OCI-LY1 (cell line): Measurements from ENCODE around the gene NEGR1.

Source experiments
- H2AFZ ChIP-seq: fragments of 200-600 bp; sonication (generic), shearing (Covaris generic); 2 replicates; pipeline ENCODE4 v1.6.0; 2014; ENCODE audit warnings: antibody characterized with exemption, mild to moderate bottlenecking, low read length
- H3F3A ChIP-seq: fragments of 200-600 bp; sonication (generic), shearing (Covaris generic); 2 replicates; pipeline ENCODE4 v1.6.0; 2014; ENCODE audit warnings: mild to moderate bottlenecking, antibody characterized with exemption, low read length, moderate library complexity; ENCODE audit not compliant: insufficient read depth
- H3K27ac ChIP-seq: fragments of 200-600 bp; sonication (generic); 2 replicates; pipeline ENCODE4 v1.5.1; 2014; ENCODE audit warnings: low read length, mixed run types, mild to moderate bottlenecking, low read depth; ENCODE audit not compliant: poor library complexity, severe bottlenecking
- H3K27me3 ChIP-seq: fragments of 200-600 bp; sonication (generic); 2 replicates; pipeline ENCODE4 v1.6.0; 2014; ENCODE audit warnings: antibody characterized with exemption, mild to moderate bottlenecking, low read length, moderate library complexity; ENCODE audit not compliant: insufficient read depth
- H3K36me3 ChIP-seq: fragments of 200-600 bp; sonication (generic); 2 replicates; pipeline ENCODE4 v1.6.1; 2014; ENCODE audit warnings: mild to moderate bottlenecking, antibody characterized with exemption, low read length, moderate library complexity, mixed read lengths; ENCODE audit not compliant: insufficient read depth
- H3K4me1 ChIP-seq: fragments of 200-600 bp; sonication (generic); 2 replicates; pipeline ENCODE4 v1.5.1; 2014; ENCODE audit warnings: mild to moderate bottlenecking, low read length, moderate library complexity; ENCODE audit not compliant: insufficient read depth, severe bottlenecking
- H3K4me2 ChIP-seq: fragments of 200-600 bp; sonication (generic), shearing (Covaris generic); 2 replicates; pipeline ENCODE4 v1.6.1; 2014; ENCODE audit warnings: low read length
- H3K4me3 ChIP-seq: fragments of 200-600 bp; sonication (generic); 2 replicates; pipeline ENCODE4 v1.5.1; 2014; ENCODE audit warnings: low read length, low read depth, mild to moderate bottlenecking, mixed read lengths; ENCODE audit not compliant: poor library complexity, severe bottlenecking
- H3K79me2 ChIP-seq: fragments of 200-600 bp; shearing (Covaris generic); 2 replicates; pipeline ENCODE4 v1.6.1; 2016; ENCODE audit warnings: mixed run types, low read length, mixed read lengths; ENCODE audit not compliant: insufficient read depth
- H3K9ac ChIP-seq: fragments of 200-600 bp; sonication (generic), shearing (Covaris generic); 2 replicates; pipeline ENCODE4 v1.6.1; 2014; ENCODE audit warnings: mild to moderate bottlenecking, low read length, mixed read lengths
- H3K9me2 ChIP-seq: fragments of 200-600 bp; sonication (generic), shearing (Covaris generic); 2 replicates; pipeline ENCODE4 v1.6.1; 2014; ENCODE audit warnings: low read depth, mild to moderate bottlenecking, low read length, mixed read lengths
- H3K9me3 ChIP-seq: fragments of 200-600 bp; shearing (Covaris generic); 2 replicates; pipeline ENCODE4 v1.6.1; 2014; ENCODE audit warnings: low read length, mixed read lengths
- H4K20me1 ChIP-seq: fragments of 200-600 bp; sonication (generic), shearing (Covaris generic); 2 replicates; pipeline ENCODE4 v1.6.0; 2016; ENCODE audit warnings: mild to moderate bottlenecking, low read length; ENCODE audit not compliant: insufficient read depth
- EZH2 ChIP-seq: fragments of 200-600 bp; sonication (generic), shearing (Covaris generic); IDR thresholded peaks from 2 replicates; pipeline ENCODE4 v1.8.0; 2017; ENCODE audit warnings: borderline replicate concordance, mixed run types, mild to moderate bottlenecking, antibody characterized with exemption, low read length, moderate library complexity, mixed read lengths
- TF ChIP-seq, protein P1 (sequence below): fragments of 200-600 bp; sonication (generic), shearing (Covaris generic); IDR thresholded peaks from 2 replicates; pipeline ENCODE4 v1.5.1; 2017; ENCODE audit warnings: mild to moderate bottlenecking, antibody characterized with exemption, low read length, moderate library complexity, mixed read lengths

NEGR1 gene

DNA sequence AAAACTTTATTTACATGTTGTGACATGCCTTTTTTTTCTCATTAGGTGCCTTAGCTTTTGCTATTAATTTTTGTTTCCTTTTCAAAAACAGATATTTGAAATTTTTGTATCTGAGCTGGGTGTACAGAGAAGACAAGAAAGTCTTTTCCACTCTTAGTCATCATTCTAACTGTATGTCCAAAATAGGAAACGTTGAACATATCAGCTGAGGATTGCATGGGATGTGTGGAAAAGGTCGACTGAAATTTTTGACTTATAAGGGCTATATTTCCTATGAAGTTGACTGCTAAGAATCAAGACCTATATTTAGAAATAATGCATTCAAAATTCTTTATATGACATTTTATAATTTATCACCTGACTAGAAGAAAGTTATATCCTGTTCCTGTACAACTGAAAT, 931.5 kb downstream of the NEGR1 start:
- no peak overlapping the region for H3K4me3 ChIP-seq
- H3K9ac ChIP-seq: no peak overlapping the region
- H3K4me1 ChIP-seq: no peaks in the 10 kb centered on the region
- no peaks in the 10 kb centered on the region for H4K20me1 ChIP-seq
- H3F3A ChIP-seq: no peaks in the 10 kb centered on the region
- no peak overlapping the region for H2AFZ ChIP-seq
- H3K9me3 ChIP-seq: no peaks in the 10 kb centered on the region
- no peak overlapping the region for H3K4me2 ChIP-seq
- H3K27me3 ChIP-seq: no peaks in the 10 kb centered on the region
- TF ChIP-seq, protein P1, sequence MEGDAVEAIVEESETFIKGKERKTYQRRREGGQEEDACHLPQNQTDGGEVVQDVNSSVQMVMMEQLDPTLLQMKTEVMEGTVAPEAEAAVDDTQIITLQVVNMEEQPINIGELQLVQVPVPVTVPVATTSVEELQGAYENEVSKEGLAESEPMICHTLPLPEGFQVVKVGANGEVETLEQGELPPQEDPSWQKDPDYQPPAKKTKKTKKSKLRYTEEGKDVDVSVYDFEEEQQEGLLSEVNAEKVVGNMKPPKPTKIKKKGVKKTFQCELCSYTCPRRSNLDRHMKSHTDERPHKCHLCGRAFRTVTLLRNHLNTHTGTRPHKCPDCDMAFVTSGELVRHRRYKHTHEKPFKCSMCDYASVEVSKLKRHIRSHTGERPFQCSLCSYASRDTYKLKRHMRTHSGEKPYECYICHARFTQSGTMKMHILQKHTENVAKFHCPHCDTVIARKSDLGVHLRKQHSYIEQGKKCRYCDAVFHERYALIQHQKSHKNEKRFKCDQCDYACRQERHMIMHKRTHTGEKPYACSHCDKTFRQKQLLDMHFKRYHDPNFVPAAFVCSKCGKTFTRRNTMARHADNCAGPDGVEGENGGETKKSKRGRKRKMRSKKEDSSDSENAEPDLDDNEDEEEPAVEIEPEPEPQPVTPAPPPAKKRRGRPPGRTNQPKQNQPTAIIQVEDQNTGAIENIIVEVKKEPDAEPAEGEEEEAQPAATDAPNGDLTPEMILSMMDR: no peak
- TF ChIP-seq EZH2: no peak
- H3K79me2 ChIP-seq: no peaks in the 10 kb centered on the region
- no peaks in the 10 kb centered on the region for H3K36me3 ChIP-seq
- H3K27ac ChIP-seq: no peak overlapping the region
- no peaks in the 10 kb centered on the region for H3K9me2 ChIP-seq

DNA sequence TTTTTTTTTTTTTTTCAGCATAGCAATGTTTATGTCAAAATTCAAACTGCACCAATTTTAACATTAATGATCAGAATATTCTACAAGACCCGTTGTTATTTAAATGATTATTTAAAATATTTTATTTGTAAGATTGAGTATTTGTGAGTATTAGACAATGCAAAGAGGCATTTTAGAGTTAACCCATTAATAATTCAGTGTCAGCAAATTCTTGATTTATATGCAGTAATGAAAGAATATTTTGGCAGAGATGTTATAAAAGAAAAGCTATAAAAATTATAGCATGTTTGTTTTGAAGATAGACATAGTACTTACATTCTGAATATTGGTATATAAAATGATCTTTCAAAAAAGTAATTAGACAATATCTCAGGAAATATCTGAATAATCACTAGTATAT, 932.0 kb downstream of the NEGR1 start:
- no peaks in the 10 kb centered on the region for H3K4me1 ChIP-seq
- H3K27me3 ChIP-seq: no peaks in the 10 kb centered on the region
- H3K27ac ChIP-seq: no peak overlapping the region
- no peaks in the 10 kb centered on the region for H3K36me3 ChIP-seq
- H3F3A ChIP-seq: no peaks in the 10 kb centered on the region
- no peak overlapping the region for H3K4me3 ChIP-seq
- no peaks in the 10 kb centered on the region for H4K20me1 ChIP-seq
- no peak overlapping the region for H3K9ac ChIP-seq
- H3K9me2 ChIP-seq: no peaks in the 10 kb centered on the region
- no peaks in the 10 kb centered on the region for H3K79me2 ChIP-seq
- no peak overlapping the region for H2AFZ ChIP-seq
- H3K9me3 ChIP-seq: no peaks in the 10 kb centered on the region
- H3K4me2 ChIP-seq: no peak overlapping the region
- TF ChIP-seq, protein P1: no peak
- TF ChIP-seq EZH2: no peak
